NCI-H748 (cell line): Measurements from ENCODE around the gene FGGY.
"Not testable (repeated sequence)": the region's sequence is repeated elsewhere in the genome, so short reads cannot be mapped to it uniquely, and the experiment has no call there.

Source experiments
- DNase-seq: peaks from one replicate; lab custom pipeline; 2025; ENCODE audit not compliant: unreplicated experiment; lab: John Stamatoyannopoulos, UW

Gene FGGY

GRCh38 chr1:59477286-59477685 is 180.4 kb downstream of the FGGY start:
- DNase-seq, result no peak

GRCh38 chr1:59477867-59478266 is 181.0 kb downstream of the FGGY start:
- no peak for DNase-seq

DNA sequence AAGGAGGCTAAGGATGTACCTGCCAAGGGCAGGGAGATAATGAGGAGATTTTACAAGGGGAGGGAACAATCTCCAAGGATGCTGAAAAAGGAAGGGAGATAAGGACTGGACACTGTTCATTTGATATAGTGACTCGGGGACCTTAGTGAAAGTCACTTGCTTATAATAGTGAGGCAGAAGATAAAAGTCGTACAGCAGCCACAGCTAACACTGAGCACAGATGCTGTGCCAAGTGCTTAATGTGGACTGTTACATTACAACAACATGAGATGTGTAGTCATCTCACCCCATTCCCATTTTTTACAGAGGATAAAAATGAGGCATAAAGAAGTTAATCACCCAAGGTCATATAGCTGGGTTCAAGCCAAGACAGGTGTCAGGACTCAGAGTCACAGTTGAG is 181.9 kb downstream of the FGGY start:
- no peak for DNase-seq

GRCh38 chr1:59480188-59480888 is 183.4 kb downstream of the FGGY start:
- DNase-seq, result no peak

- no peak for DNase-seq
These were observed 185.1 kb downstream of the FGGY start for GRCh38 chr1:59481881-59482505.

DNA sequence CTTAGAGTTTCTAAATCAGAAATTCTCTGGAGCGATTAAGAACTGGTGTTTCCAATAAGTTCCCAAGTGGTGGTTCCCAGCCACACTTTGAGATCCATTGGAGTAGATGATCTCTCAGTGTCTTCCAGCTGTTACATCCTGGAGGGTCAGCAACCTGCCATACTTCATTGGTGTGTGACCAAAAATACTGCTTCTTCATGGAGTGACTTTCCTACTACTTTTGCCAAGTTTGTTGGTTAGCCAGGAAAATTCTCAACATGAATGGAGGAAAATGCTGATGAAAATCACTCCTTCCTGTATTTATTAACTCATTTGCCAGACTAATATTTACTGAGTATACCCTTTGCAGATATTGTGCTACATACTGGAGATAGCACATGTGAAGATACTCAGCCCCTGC is 186.1 kb downstream of the FGGY start:
- DNase-seq, result no peak

GRCh38 chr1:59484096-59484495 is 187.2 kb downstream of the FGGY start:
- no peak for DNase-seq

GRCh38 chr1:59485171-59485570 is 188.3 kb downstream of the FGGY start:
- no peak for DNase-seq

- peak; percentile 47 for DNase-seq
These were observed 189.1 kb downstream of the FGGY start for GRCh38 chr1:59485949-59486348.

- DNase-seq, result no peak
These were observed 189.7 kb downstream of the FGGY start for GRCh38 chr1:59486615-59487014.

DNA sequence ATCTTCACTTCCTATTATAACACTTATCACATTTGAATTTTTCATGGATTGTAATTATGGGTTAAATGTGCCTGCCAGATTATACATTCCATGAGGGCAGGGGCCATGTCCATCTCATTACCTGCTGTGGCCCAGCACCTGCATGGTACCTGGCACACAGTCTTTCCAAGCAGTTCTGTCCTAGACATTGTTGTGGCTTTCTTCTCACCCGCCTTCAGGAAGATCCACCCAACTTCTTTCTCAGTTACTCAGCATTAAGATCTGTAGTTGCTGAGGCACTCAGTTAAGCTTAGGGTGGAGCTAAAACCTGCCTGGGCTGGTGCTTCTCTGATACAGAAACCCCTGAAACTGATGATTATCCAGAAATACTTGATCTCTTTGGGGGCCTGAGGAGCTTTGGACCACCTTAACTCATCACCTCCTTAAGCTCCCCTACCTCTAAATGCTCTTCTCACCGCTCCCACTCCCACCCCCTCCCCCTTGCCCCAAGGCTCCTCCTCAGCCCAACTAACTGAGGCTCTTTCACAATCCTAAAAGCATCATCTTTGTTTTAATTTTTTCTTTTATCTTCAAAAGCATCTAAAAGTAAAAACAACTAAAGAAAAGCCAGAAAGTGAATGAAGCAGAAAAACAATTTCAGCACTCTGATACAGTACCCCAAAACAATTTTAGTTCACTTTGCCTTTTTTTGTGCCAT is 190.6 kb downstream of the FGGY start:
- DNase-seq, result no peak

GRCh38 chr1:59492500-59492899 is 195.6 kb downstream of the FGGY start:
- DNase-seq, result no peak

DNA sequence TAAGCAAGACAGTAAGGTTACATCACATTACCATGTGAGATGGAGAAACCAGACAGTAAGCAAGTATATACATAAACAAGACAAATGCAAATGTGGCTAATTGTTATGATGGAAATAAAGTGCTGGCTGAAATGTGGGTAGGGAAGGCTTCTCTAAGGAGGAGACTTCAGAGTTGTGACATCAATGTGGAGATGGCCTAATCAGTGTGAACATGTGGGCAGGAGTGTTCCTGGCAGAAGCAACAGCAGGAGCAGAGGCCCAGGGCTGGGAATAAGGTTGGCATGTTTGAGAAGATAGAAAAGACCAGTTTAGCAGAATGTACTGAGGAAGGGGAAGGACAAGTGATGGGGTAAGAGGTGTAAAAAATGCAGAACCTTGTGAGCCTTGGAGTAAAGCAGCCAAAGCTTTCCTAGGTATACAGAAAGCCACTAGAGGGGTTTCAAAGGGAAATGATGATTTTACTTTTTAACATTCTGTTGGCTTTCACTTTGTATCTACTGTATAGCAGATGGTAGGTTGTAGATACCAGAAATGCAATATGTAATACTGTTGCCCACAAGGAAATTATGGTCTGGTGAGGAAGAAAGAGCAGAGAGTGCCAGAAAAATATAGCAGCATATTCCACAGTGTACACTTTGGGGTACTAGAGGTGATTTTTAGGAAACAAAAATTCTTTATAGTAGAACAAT is 197.4 kb downstream of the FGGY start:
- DNase-seq, result no peak

- not testable (repeated sequence) for DNase-seq
These were observed 199.3 kb downstream of the FGGY start for GRCh38 chr1:59496156-59496555.

DNA sequence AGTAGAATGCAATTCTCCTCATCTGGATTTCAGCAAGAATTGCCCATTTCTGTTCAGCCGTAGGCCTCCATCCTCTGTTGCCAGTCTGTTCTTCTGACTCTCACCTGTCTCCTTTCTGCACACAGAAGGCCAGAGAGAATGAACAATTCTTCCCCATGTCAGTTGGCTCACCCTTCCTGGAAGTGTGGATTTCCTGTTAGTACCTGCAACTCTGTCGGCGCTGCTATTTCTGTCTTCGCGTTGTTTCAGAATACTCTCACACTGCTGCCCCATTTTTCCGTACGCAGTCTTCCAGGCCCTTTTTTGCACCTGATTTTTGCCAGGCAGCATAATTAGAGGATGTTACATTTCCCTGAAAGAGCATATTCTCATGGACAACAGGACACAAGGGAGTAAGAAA is 200.7 kb downstream of the FGGY start:
- no peak for DNase-seq

DNA sequence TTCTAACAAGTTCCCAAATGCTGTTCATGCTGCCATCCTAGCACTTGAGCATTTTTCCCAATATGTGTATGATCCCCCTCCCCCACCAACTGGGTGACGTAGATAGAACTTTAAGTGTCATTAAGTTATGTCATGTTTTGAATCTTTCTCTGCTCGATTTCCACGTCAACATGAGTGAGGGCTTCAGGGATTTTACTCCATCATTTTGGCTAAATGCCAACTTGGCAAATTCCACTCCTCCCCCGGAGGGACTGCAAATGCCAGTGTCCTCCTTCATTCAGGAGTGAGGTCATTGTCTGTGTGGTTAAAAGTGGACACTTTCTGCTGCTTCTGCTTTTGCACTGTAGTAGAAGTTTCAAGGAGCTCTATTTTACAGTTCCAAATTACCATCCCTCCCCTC is 201.7 kb downstream of the FGGY start:
- no peak for DNase-seq

DNA sequence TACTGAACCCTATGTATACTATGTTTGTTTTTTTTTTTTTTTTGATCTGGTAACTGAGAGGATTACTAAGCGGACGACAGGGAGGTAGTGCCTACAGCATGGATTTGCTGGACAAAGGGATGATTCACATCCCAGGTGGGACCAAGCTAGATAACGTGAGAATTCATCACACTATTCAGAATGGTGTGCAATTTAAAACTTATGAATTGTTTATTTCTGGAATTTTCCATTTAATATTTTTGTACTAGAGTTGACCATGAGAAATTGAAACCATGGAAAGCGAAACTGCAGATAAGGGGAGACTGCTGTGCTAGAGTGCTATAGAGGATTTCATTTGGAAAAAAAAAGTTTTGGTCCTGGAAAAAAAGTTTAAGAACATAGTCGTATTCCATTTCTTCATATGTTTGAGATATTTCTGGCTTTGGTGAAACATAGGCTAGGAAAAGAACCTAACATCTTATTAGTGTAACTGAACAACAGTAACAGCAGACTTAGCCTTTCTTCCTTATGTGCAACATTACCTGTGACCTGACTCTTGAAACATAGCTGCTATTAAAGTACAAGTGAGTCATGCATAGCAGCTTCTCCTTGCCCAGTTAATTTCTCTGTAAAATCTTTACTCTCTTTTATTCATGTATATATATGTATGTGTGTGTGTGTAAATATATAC is 202.5 kb downstream of the FGGY start:
- no peak for DNase-seq

DNA sequence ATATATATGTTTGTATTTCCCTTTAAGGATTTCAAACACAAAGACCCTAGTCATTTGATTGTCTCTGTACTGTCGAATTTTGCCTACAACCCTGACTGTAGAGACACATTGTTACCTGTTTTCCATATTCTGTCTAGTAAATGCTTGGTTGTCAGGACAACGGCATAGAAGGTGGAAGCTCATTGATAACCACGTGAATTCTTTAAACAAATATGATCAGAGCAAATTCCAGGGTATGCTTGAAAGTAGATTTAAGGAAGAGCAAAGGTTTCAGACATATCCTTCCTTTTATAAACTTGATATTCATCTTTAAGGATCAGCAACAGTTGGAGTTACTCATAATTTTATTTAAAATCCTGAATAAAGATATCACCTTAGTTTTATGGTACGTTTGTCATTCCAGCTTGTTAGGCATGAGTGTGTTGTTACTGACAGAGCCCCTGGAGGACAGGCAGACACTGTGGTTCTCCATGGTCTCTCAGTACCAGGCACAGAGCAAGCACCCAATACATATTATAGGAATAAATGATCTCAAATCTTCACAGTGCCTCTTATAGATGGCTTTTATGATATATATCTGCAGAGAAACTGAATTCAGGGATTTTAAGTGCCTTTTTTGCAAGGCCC is 203.2 kb downstream of the FGGY start:
- peak; percentile 29 for DNase-seq

DNA sequence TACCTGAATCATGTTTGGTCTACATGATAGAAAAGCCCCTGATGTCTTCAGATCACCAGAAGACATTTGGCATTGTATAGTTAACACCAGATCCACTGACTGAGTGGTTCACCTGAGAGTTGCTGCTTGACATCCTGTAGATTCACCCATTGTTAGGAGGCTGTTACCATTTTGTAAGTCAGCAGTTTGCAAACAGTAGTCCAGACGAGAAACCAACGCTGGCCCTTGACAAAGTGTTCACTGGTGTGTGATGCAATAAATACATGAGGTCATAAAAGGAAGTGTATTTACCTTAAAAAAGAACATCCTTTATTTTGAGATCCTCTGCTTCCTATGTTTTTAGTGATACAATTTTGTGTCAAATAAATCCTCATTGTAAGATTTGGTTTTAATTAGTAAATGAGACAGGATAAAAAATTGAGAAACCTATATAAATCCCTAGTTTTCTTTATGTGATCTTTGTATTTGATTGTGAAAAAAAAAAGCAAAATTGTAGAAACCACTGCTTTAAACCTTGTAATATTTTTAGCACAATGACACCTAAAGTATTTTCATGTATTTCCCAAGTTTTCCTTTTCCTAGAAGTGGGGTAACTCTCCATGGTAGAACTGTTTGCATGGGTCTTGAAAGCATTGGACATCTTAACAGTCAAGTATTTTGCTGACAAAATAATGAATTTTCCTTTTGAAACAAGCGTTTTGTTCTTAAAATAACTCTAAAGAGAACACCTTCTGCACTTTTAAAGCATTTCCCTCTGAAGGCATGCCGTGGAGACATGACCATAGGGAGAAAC is 204.3 kb downstream of the FGGY start:
- peak; percentile 36 for DNase-seq
